Fibroblast of peridontal ligament (primary cell): ENCODE measurements around the gene CUTA.
"Not testable (repeated sequence)": the region's sequence is repeated elsewhere in the genome, so short reads cannot be mapped to it uniquely, and the experiment has no call there.

Experiments used
- DNase-seq: peaks from one replicate; pipeline ENCODE4 v3.0.0-alpha.2; 2010; ENCODE audit errors: extremely low read depth

The CUTA gene

DNA sequence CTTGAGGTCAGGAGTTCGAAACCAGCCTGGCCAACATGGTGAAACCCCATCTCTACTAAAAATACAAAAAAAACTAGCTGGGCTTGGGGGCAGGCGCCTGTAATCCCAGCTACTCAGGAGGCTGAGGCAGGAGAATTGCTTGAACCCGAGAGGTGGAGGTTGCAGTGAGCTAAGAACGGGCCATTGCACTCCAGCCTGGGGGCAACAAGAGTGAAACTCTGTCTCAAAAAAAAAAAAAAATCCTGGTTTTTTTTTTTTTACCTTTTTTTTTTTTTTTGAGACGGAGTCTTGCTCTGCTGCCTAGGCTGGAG is 50.2 kb downstream of the CUTA start:
- not testable (repeated sequence) for DNase-seq

- no peak for DNase-seq
These were observed 50.7 kb downstream of the CUTA start for GRCh38 chr6:33367009-33367714.
